CD4-positive, alpha-beta memory T cell (primary cell): ENCODE measurements around the gene TRAF2. TPM values are rescaled to one million over a fixed set of nuclear protein-coding genes. Genes with fewer than 3 reads are reported as not detected.

Source experiments
- CTCF ChIA-PET: fragments of 350-600 bp; sonication (Branson Sonifier 250); formaldehyde crosslinking; loops from one replicate; lab custom pipeline; 2021; ENCODE audit warnings: inconsistent platforms; ENCODE audit not compliant: partially characterized antibody; lab: Charles Lee
- POLR2A ChIA-PET: fragments of 350-600 bp; sonication (Branson Sonifier 250); formaldehyde crosslinking; loops from one replicate; lab custom pipeline; 2021; ENCODE audit not compliant: partially characterized antibody; lab: Charles Lee
- DNase-seq, 5 donors: peaks; one replicate each; pipeline versions ENCODE4 v3.0.0 to v3.0.0-alpha.2; 2020 to 2022; ENCODE audit warnings: mixed read lengths in 1 of 5
- H3K27ac ChIP-seq: one replicate; pipeline ENCODE4 v1.7.0; 2013; ENCODE audit warnings: low read depth, low read length
- H3K27me3 ChIP-seq: 2 replicates; pipeline ENCODE4 v1.7.0; 2013; ENCODE audit warnings: mild to moderate bottlenecking, low read length, moderate library complexity; ENCODE audit not compliant: insufficient read depth
- H3K36me3 ChIP-seq: 2 replicates; pipeline ENCODE4 v1.7.0; 2013; ENCODE audit warnings: mild to moderate bottlenecking, low read length, moderate library complexity; ENCODE audit not compliant: insufficient read depth
- H3K4me1 ChIP-seq: 2 replicates; pipeline ENCODE4 v1.7.0; 2013; ENCODE audit warnings: mild to moderate bottlenecking, low read length, moderate library complexity; ENCODE audit not compliant: insufficient read depth
- H3K4me3 ChIP-seq, 2 donors: one replicate each; pipeline ENCODE4 v1.7.0; 2013; ENCODE audit warnings: low read length in 2 of 2, mild to moderate bottlenecking in 1 of 2
- H3K9me3 ChIP-seq, 2 donors: one replicate each; pipeline ENCODE4 v1.7.0; 2013; ENCODE audit warnings: low read length in 2 of 2, control low read depth in 1 of 2; ENCODE audit not compliant: control insufficient read depth in 1 of 2
- H3K27ac Mint-ChIP-seq, 7 donors: one replicate each; pipeline ENCODE4 v1.8.0; 2020 to 2021; ENCODE audit warnings: mixed read lengths in 7 of 7, mild to moderate bottlenecking in 6 of 7, inconsistent platforms in 3 of 7, moderate library complexity in 3 of 7
- H3K27me3 Mint-ChIP-seq, 2 donors: one replicate each; pipeline ENCODE4 v1.8.0; 2020 to 2021; ENCODE audit warnings: mixed read lengths in 2 of 2
- H3K36me3 Mint-ChIP-seq, 2 donors: one replicate each; pipeline ENCODE4 v1.8.0; 2020 to 2021; ENCODE audit warnings: mixed read lengths in 2 of 2, inconsistent platforms in 1 of 2, mild to moderate bottlenecking in 1 of 2
- H3K4me1 Mint-ChIP-seq, 4 donors: one replicate each; pipeline ENCODE4 v1.8.0; 2020 to 2021; ENCODE audit warnings: mixed read lengths in 4 of 4, mild to moderate bottlenecking in 1 of 4
- H3K4me3 Mint-ChIP-seq, 8 donors: one replicate each; pipeline ENCODE4 v1.8.0; 2020 to 2021; ENCODE audit warnings: mixed read lengths in 8 of 8, mild to moderate bottlenecking in 7 of 8, moderate library complexity in 6 of 8, inconsistent platforms in 3 of 8
- H3K9me3 Mint-ChIP-seq, 8 donors: one replicate each; pipeline ENCODE4 v1.8.0; 2020 to 2021; ENCODE audit warnings: mixed read lengths in 8 of 8, mild to moderate bottlenecking in 5 of 8, inconsistent platforms in 3 of 8, moderate library complexity in 1 of 8
- intact Hi-C: fragments of 100-400 bp; cut with micrococcal nuclease; formaldehyde crosslinking; loops from one replicate; pipeline ENCODE4 v1.15.1; 2023
- polyA plus RNA-seq, 2 donors: library from polyadenylated mRNA; unstranded; fragments of 300-500 nt; fragmentation: Illumina TruSeq; gene quantifications; one replicate each; pipeline ENCODE4 v1.2.3, GENCODE V29; 2021
- total RNA-seq, 2 experiments: library from RNA; stranded (reverse); gene quantifications; one replicate each; pipeline ENCODE4 v1.2.3, GENCODE V29; 2021

TRAF2 gene
- total and polyA plus RNA-seq, 4 experiments from 2014 or later: 11.1 to 43.2 (median 32.7) TPM

GRCh38 chr9:136910197-136910900 lies 24.0 kb downstream of the TRAF2 start:
- H3K27me3 Mint-ChIP-seq: no peaks in the 10 kb centered on the region
- Histone ChIP-seq H3K9me3 (no peaks in the 10 kb centered on the region), H3K4me1 (peaks cover 2% of the 10 kb centered on the region), H3K36me3 (peaks cover 29% of the 10 kb centered on the region), H3K27ac (no peak overlapping the region), H3K4me3 (no peak overlapping the region), H3K27me3 (no peaks in the 10 kb centered on the region)
- no peak overlapping the region for H3K4me3 Mint-ChIP-seq
- intact Hi-C loops: no loop called here
- peaks cover 23 to 26% of the 10 kb centered on the region in 2 donors for H3K36me3 Mint-ChIP-seq
- CTCF ChIA-PET: no interaction called here
- peaks cover 6 to 17% (median 7%) of the 10 kb centered on the region in 4 donors for H3K4me1 Mint-ChIP-seq
- POLR2A ChIA-PET: interaction anchor here (0.5 to 1.5 kb wide), 2 partner anchors 24 to 38 kb away, joined by 3 to 4 read pairs; partner anchors contain the start of gene TRAF2
- no peak for DNase-seq
- no peaks in the 10 kb centered on the region for H3K9me3 Mint-ChIP-seq
- no peak overlapping the region for H3K27ac Mint-ChIP-seq

DNA sequence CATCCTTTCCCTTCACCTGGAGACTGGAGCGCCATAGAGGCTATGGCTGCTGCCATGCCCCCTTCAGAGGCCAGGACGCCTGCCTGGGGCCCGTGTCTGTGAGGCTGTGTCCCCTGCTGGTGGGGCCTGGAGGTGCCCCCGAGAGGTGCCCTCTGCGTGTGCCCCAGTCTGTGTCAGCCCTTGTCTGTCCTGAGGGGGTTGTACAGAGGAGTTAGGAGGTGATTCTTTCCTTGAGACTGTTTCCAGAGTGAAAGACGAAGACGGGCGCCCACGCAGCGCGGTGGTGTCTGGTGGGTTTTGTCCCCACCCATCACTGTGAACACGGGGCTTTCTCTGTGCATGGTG lies 24.6 kb downstream of the TRAF2 start:
- H3K36me3 ChIP-seq: peaks cover 35% of the 10 kb centered on the region
- no peak overlapping the region for H3K27ac Mint-ChIP-seq
- H3K27ac ChIP-seq: no peak overlapping the region
- H3K36me3 Mint-ChIP-seq: peaks cover 26 to 28% of the 10 kb centered on the region in 2 donors
- ChIA-PET POLR2A (no interaction called here), CTCF (interaction anchor here (0.7 kb wide), 1 partner anchor 132 kb away, joined by 4 read pairs; no protein-coding TSS in a partner anchor)
- no peaks in the 10 kb centered on the region for H3K4me1 ChIP-seq
- H3K9me3 Mint-ChIP-seq: no peaks in the 10 kb centered on the region
- no peaks in the 10 kb centered on the region for H3K9me3 ChIP-seq
- H3K4me1 Mint-ChIP-seq: peaks cover 4 to 19% (median 6%) of the 10 kb centered on the region in 4 donors
- H3K4me3 ChIP-seq: no peak overlapping the region
- no peak for DNase-seq
- H3K4me3 Mint-ChIP-seq: no peak overlapping the region
- H3K27me3 Mint-ChIP-seq: no peaks in the 10 kb centered on the region
- H3K27me3 ChIP-seq: no peaks in the 10 kb centered on the region
- intact Hi-C loops: no loop called here

DNA sequence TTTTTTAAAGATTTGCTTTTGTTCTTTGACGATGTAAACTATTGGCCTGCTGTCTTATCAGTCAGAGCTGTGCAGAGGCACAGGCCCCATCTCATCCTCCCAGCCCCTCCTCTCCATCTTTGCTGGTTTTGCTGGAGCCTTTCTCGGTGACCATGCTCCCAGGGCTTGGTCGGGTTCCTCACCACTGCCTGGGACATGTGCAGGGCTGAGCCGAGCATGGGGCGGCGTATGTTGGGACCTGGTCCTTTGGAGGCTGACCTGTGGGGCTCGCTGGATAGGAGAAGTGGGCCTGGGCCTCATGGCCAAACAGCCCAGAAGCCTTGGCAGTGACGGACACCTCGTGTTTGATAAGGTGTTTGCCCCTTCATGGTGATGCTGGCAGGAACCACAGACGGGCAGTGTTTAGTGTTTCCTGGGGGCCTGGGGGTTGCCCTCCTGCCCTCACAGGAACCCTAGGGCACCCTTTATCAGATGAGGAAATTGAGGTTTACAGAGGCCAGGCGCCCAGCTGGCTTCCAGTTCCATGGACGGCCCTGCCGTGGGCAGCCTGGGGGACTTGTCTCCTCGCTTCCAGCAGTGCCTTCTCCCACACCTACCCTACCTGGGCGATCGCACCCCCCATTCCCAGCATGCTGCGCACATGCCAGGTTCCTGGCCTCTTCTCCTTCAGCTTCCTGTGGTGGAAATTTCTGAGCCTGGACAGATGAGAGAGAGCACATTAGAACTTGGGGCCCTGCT lies 27.6 kb downstream of the TRAF2 start:
- H3K9me3 ChIP-seq: no peaks in the 10 kb centered on the region
- intact Hi-C loops: no loop called here
- Mint-ChIP-seq H3K27ac (peak overlapping the region in 1 of 7 donors; percentile 37), H3K27me3 (no peaks in the 10 kb centered on the region), H3K9me3 (no peaks in the 10 kb centered on the region), H3K4me3 (no peak overlapping the region), H3K4me1 (peaks cover 3 to 16% (median 6%) of the 10 kb centered on the region in 4 donors), H3K36me3 (peaks cover 38 to 42% of the 10 kb centered on the region in 2 donors)
- ChIA-PET POLR2A (no interaction called here), CTCF (no interaction called here)
- no peaks in the 10 kb centered on the region for H3K4me1 ChIP-seq
- no peak overlapping the region for H3K4me3 ChIP-seq
- no peak overlapping the region for H3K27ac ChIP-seq
- DNase-seq: no peak
- H3K36me3 ChIP-seq: peaks cover 46% of the 10 kb centered on the region
- H3K27me3 ChIP-seq: no peaks in the 10 kb centered on the region

DNA sequence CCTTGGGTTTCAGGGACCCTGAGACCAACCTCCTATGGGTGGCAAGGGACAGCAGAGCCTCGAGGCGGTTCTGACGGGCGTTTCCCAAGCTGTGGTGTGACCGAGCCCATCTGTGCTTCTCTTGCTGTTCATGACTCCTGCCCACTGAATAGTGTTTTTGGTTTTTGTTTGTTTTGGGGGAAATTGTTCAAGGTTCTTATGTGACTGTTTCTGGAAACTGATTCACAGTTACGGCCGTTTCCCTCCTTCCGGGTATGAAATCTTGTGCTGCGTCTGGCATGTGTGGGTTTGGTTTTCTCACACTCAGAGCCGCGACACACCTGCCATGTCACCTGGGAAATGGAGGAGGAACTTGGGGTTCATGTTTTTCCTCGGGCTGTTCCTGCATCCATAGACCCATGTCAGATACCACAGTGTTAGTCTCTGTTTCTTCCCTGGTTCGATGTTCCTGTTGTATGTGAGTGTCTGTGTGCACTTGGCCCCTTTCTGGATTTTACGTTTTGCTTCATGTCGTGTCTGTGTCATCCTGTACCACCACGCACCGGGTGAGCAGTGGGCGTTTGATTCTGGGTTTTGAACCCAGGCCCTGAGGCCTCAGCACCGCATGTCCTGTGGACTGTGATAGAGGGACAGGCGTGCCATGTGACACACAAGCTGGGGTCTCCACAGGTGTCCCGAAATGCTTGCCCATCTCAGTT lies 29.5 kb downstream of the TRAF2 start:
- Mint-ChIP-seq H3K4me3 (no peak overlapping the region), H3K27me3 (no peaks in the 10 kb centered on the region), H3K9me3 (no peaks in the 10 kb centered on the region), H3K36me3 (peaks cover 39 to 49% of the 10 kb centered on the region in 2 donors), H3K27ac (no peak overlapping the region), H3K4me1 (peaks cover 1 to 13% (median 5%) of the 10 kb centered on the region in 4 donors)
- no peak overlapping the region for H3K27ac ChIP-seq
- no peaks in the 10 kb centered on the region for H3K9me3 ChIP-seq
- ChIA-PET POLR2A (no interaction called here), CTCF (no interaction called here)
- H3K36me3 ChIP-seq: peaks cover 50% of the 10 kb centered on the region
- H3K27me3 ChIP-seq: no peaks in the 10 kb centered on the region
- H3K4me1 ChIP-seq: no peaks in the 10 kb centered on the region
- DNase-seq: no peak
- intact Hi-C loops: no loop called here
- H3K4me3 ChIP-seq: no peak overlapping the region

DNA sequence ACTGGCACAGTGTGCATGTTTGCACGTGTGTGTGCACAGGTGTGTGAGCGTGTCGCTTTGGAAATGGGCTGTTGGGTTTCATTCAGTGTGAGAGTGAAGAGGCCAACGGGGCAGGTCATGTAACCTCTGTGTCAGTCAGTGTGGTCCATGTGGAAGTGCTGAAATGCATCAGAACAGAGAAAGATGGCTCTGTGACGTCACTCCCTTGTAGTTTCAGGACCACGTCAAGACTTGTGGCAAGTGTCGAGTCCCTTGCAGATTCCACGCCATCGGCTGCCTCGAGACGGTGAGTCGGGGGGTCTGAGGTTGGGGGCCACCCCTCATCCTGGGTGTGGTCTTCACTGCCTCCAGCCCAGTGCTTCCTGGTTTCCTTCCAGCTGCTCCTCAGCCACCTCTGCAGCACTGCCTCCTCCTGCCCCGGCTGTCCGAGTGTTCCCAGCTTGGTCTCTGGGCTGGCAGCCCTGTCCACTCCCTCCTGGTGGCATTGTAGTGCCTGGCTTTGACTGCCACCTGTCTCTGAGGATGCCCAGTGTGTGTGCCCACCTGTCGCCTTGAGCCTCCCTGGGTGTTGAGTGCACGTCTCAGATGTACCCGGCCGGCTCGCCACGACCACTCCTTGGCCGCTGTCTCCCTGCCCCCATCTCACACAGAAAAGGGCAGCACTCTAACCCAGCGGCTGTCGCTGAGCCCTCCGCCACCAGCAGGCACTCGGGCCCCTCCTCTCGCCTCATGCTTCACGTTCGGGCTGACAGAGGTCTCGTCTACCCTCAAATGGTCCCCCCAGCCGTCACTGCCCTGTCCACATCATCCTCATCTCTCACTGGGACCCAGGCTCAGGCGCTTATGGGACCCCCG lies 30.2 kb downstream of the TRAF2 start:
- POLR2A ChIA-PET: no interaction called here
- H3K36me3 ChIP-seq: peaks cover 57% of the 10 kb centered on the region
- H3K27me3 ChIP-seq: no peaks in the 10 kb centered on the region
- no peak overlapping the region for H3K27ac ChIP-seq
- no peak for DNase-seq
- H3K4me3 ChIP-seq: no peak overlapping the region
- peaks cover 37 to 49% of the 10 kb centered on the region in 2 donors for H3K36me3 Mint-ChIP-seq
- H3K27me3 Mint-ChIP-seq: no peaks in the 10 kb centered on the region
- no peaks in the 10 kb centered on the region for H3K4me1 ChIP-seq
- H3K9me3 Mint-ChIP-seq: no peaks in the 10 kb centered on the region
- peak overlapping the region in 2 of 7 donors; percentile 17 to 30 for H3K27ac Mint-ChIP-seq
- peaks cover 1 to 11% (median 5%) of the 10 kb centered on the region in 4 donors for H3K4me1 Mint-ChIP-seq
- H3K4me3 Mint-ChIP-seq: no peak overlapping the region
- no peaks in the 10 kb centered on the region for H3K9me3 ChIP-seq
- intact Hi-C loops: no loop called here
- CTCF ChIA-PET: no interaction called here

DNA sequence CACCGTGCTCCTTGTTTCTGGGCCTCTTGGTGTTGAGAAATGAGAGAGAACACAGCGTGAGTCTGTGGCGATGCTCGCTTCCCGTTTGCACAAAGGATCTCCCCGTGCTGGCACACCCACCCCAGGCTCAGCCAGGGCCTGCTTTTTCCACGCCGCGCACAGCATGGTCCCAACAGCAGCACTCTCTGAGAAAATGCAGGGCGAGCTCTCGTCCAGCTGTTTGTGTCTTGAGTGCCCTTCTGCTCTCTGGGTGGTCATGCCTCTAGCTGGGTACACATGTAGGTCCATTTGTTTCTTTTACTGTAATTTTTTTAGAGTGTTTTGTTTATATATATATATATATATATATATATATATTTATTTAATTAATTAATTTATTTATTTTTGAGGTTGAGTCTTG lies 31.6 kb downstream of the TRAF2 start:
- no peaks in the 10 kb centered on the region for H3K9me3 ChIP-seq
- H3K36me3 ChIP-seq: peaks cover 65% of the 10 kb centered on the region
- no peaks in the 10 kb centered on the region for H3K27me3 ChIP-seq
- ChIA-PET CTCF (no interaction called here), POLR2A (no interaction called here)
- Mint-ChIP-seq H3K9me3 (no peaks in the 10 kb centered on the region), H3K36me3 (peaks cover 40 to 55% of the 10 kb centered on the region in 2 donors), H3K4me3 (no peak overlapping the region), H3K4me1 (peaks cover 1 to 13% (median 7%) of the 10 kb centered on the region in 4 donors), H3K27ac (peak overlapping the region in 1 of 7 donors; percentile 88), H3K27me3 (no peaks in the 10 kb centered on the region)
- H3K4me1 ChIP-seq: no peaks in the 10 kb centered on the region
- DNase-seq: no peak
- intact Hi-C loops: no loop called here
- no peak overlapping the region for H3K4me3 ChIP-seq
- H3K27ac ChIP-seq: no peak overlapping the region
